ENCODE results near the gene CDCA3. TPM values are rescaled to one million over a fixed set of nuclear protein-coding genes. Genes with fewer than 3 reads are reported as not detected.
A peak's percentile ranks its signal among the peaks of the same experiment; 100 is the strongest.

Gene CDCA3
- total and polyA plus RNA-seq, 2 experiments from 2014 or later = 47.4 to 75.6 TPM

- Histone ChIP-seq H3K4me1 (ENCODE audit: insufficient read depth) (peaks cover 5% of the 10 kb centered on the region; the same call in 1 of the 2 replicates), H3K4me3 (no peak overlapping the region), H3K79me2 (replicated peaks; ENCODE audit: insufficient read depth) (no peaks in the 10 kb centered on the region), H2AFZ (no peak overlapping the region), H3K9me2 (ENCODE audit: insufficient read depth) (no peaks in the 10 kb centered on the region), H3K4me2 (no peak overlapping the region), H3K27me3 (ENCODE audit: insufficient read depth) (no peaks in the 10 kb centered on the region), H3K27ac (ENCODE audit: low read depth) (no peak overlapping the region), H4K20me1 (replicated peaks; ENCODE audit: insufficient read depth) (no peaks in the 10 kb centered on the region), H3F3A (replicated peaks; ENCODE audit: low read depth) (peaks cover 2% of the 10 kb centered on the region; the same call in 1 of the 2 replicates), H3K36me3 (ENCODE audit: insufficient read depth) (peaks cover 13% of the 10 kb centered on the region)
- H3K27ac Mint-ChIP-seq = no peak overlapping the region
- no peaks in the 10 kb centered on the region for H3K9me3 Mint-ChIP-seq
- peaks cover 18% of the 10 kb centered on the region for H3K4me1 Mint-ChIP-seq
- TF ChIP-seq REST (IDR thresholded peaks at IDR 0.05; ENCODE audit: unreplicated experiment) (no peak), ZNF331 (CRISPR knock-in tag; IDR thresholded peaks at IDR 0.05; ENCODE audit: low read depth) (no peak), ZNF114 (CRISPR knock-in tag; IDR thresholded peaks at IDR 0.05) (no peak), POLR2AphosphoS5 (IDR thresholded peaks at IDR 0.05; ENCODE audit: low read depth) (no peak), CREB1 (CRISPR knock-in tag; IDR thresholded peaks at IDR 0.05; ENCODE audit: low read depth) (no peak), EZH2phosphoT487 (IDR thresholded peaks at IDR 0.05; ENCODE audit: unreplicated experiment) (no peak), NANOG (IDR thresholded peaks at IDR 0.05; ENCODE audit: borderline replicate concordance) (no peak), JUNB (IDR thresholded peaks at IDR 0.05; ENCODE audit: unreplicated experiment) (no peak)
- no peak overlapping the region; the same call in 2 of the 3 replicates for H3K4me3 Mint-ChIP-seq
- peaks cover 30% of the 10 kb centered on the region for H3K27me3 Mint-ChIP-seq (ENCODE audit: insufficient read depth, low read depth, poor library complexity)
- peaks cover 65% of the 10 kb centered on the region for H3K36me3 Mint-ChIP-seq (ENCODE audit: low read depth)
- no peak for ATAC-seq
- no peak for DNase-seq (ENCODE audit: low spot score)
Observed at GRCh38 chr12:6842075-6842474, 9.0 kb downstream of the CDCA3 start.

GRCh38 chr12:6840761-6841515 lies 10.1 kb downstream of the CDCA3 start, which contains the start of gene GNB3:
Gene GNB3 (plus strand): TSS chr12:6840925. CDS start chr12:6841288, 363 bp downstream.
- no peak within 1 kb of the TSS for H3K27ac ChIP-seq (ENCODE audit: low read depth)
- no peaks in the 10 kb centered on the region for H3K79me2 ChIP-seq (replicated peaks; ENCODE audit: insufficient read depth)
- H3K36me3 ChIP-seq (ENCODE audit: insufficient read depth) = peaks cover 13% of the 10 kb centered on the region
- peak within 1 kb of the TSS; percentile 12; the same call in 1 of the 3 replicates for H3K4me3 Mint-ChIP-seq
- H3K4me1 Mint-ChIP-seq = peaks cover 18% of the 10 kb centered on the region
- H3K36me3 Mint-ChIP-seq (ENCODE audit: low read depth) = peaks cover 67% of the 10 kb centered on the region
- H3K27ac Mint-ChIP-seq = no peak within 1 kb of the TSS
- H3K27me3 ChIP-seq (ENCODE audit: insufficient read depth) = no peaks in the 10 kb centered on the region
- peaks cover 5% of the 10 kb centered on the region; the same call in 1 of the 2 replicates for H3K4me1 ChIP-seq (ENCODE audit: insufficient read depth)
- no peaks in the 10 kb centered on the region; the same call in 1 of the 2 replicates for H4K20me1 ChIP-seq (replicated peaks; ENCODE audit: insufficient read depth)
- DNase-seq (ENCODE audit: low spot score) (no peak), ATAC-seq (no peak)
- H3F3A ChIP-seq (replicated peaks; ENCODE audit: low read depth) = peaks cover 2% of the 10 kb centered on the region; the same call in 1 of the 2 replicates
- no peak within 1 kb of the TSS for H3K4me3 ChIP-seq
- H2AFZ ChIP-seq = no peak within 1 kb of the TSS
- H3K9me2 ChIP-seq (ENCODE audit: insufficient read depth) = no peaks in the 10 kb centered on the region
- H3K27me3 Mint-ChIP-seq (ENCODE audit: insufficient read depth, low read depth, poor library complexity) = peaks cover 22% of the 10 kb centered on the region
- H3K4me2 ChIP-seq = no peak within 1 kb of the TSS
- no peaks in the 10 kb centered on the region for H3K9me3 Mint-ChIP-seq
- TF ChIP-seq CREB1 (CRISPR knock-in tag; IDR thresholded peaks at IDR 0.05; ENCODE audit: low read depth) = no peak
- no peak for TF ChIP-seq ETS1 (IDR thresholded peaks at IDR 0.05)
- TF ChIP-seq NANOG (IDR thresholded peaks at IDR 0.05; ENCODE audit: borderline replicate concordance) = no peak
- TF ChIP-seq CTCF (conservative IDR thresholded peaks at IDR 0.05; ENCODE audit: low read depth in 2 of 2) = no peak
- no peak for TF ChIP-seq STAT1 (IDR thresholded peaks at IDR 0.05; ENCODE audit: unreplicated experiment)
- no peak for TF ChIP-seq JUNB (IDR thresholded peaks at IDR 0.05; ENCODE audit: unreplicated experiment)

Data from GM23338 (cell line).